Fibroblast of skin of right quadriceps (primary cell): ENCODE results near the gene RNF167.

ENCODE experiments used
- DNase-seq: peaks from one replicate; pipeline ENCODE4 v3.0.0-alpha.2; 2013

Gene RNF167

GRCh38 chr17:4958102-4958501 lies 18.0 kb downstream of the RNF167 start:
- no peak for DNase-seq

GRCh38 chr17:4959261-4959965 lies 19.3 kb downstream of the RNF167 start:
- no peak for DNase-seq

- DNase-seq = no peak
These were observed 20.3 kb downstream of the RNF167 start for GRCh38 chr17:4960279-4960922.

- no peak for DNase-seq
These were observed 25.4 kb downstream of the RNF167 start for GRCh38 chr17:4965311-4965986.

GRCh38 chr17:4966844-4967538 lies 26.9 kb downstream of the RNF167 start:
- peak; percentile 100 for DNase-seq

GRCh38 chr17:4967539-4968485 lies 27.7 kb downstream of the RNF167 start, which contains the start of gene SPAG7:
Gene SPAG7 (minus strand): TSS chr17:4967817. CDS start chr17:4967804, 13 bp downstream.
- peak; percentile 98 for DNase-seq

- DNase-seq = no peak
These were observed 28.5 kb downstream of the RNF167 start for GRCh38 chr17:4968486-4969046.

GRCh38 chr17:4969047-4969550 lies 29.0 kb downstream of the RNF167 start:
- DNase-seq = peak; percentile 94

- DNase-seq = no peak
These were observed 29.6 kb downstream of the RNF167 start for GRCh38 chr17:4969551-4970173.

- no peak for DNase-seq
These were observed 30.2 kb downstream of the RNF167 start for GRCh38 chr17:4970273-4970672.

GRCh38 chr17:4971826-4972225 lies 31.8 kb downstream of the RNF167 start:
- no peak for DNase-seq

GRCh38 chr17:4972322-4972721 lies 32.3 kb downstream of the RNF167 start:
- DNase-seq = no peak

GRCh38 chr17:4972752-4973151 lies 32.7 kb downstream of the RNF167 start:
- DNase-seq = no peak

- no peak for DNase-seq
These were observed 33.4 kb downstream of the RNF167 start for GRCh38 chr17:4973256-4974114.

- DNase-seq = no peak
These were observed 34.1 kb downstream of the RNF167 start for GRCh38 chr17:4974115-4974670.

GRCh38 chr17:4978726-4979125 lies 38.7 kb downstream of the RNF167 start:
- no peak for DNase-seq

GRCh38 chr17:4980644-4981216 lies 40.7 kb downstream of the RNF167 start:
- DNase-seq = peak; percentile 57

GRCh38 chr17:4982305-4982704 lies 42.2 kb downstream of the RNF167 start:
- DNase-seq = no peak

- no peak for DNase-seq
These were observed 46.3 kb downstream of the RNF167 start for GRCh38 chr17:4986403-4986802.
